Mesendoderm (in vitro differentiated cells): ENCODE measurements around the gene PBX1.
A peak's percentile ranks its signal among the peaks of the same experiment; 100 is the strongest.

Source experiments
- DNase-seq: peaks from one replicate; pipeline ENCODE4 v3.0.0; 2013
- H2AK5ac ChIP-seq: 2 replicates; pipeline ENCODE4 v1.6.1; 2013; ENCODE audit warnings: low read length, inconsistent platforms
- H2BK120ac ChIP-seq: 2 replicates; pipeline ENCODE4 v1.6.1; 2013; ENCODE audit warnings: low read depth, mild to moderate bottlenecking, low read length, moderate library complexity, mixed read lengths
- H2BK15ac ChIP-seq: replicated peaks from 2 replicates; pipeline ENCODE4 v1.6.1; 2013; ENCODE audit warnings: low read depth, mild to moderate bottlenecking, moderate library complexity
- H2BK5ac ChIP-seq: 2 replicates; pipeline ENCODE4 v1.6.1; 2013; ENCODE audit warnings: low read length, inconsistent platforms
- H3K18ac ChIP-seq: 2 replicates; pipeline ENCODE4 v1.6.1; 2013; ENCODE audit warnings: mild to moderate bottlenecking, low read length, mixed read lengths
- H3K23ac ChIP-seq: one replicate; pipeline ENCODE4 v1.6.1; 2013; ENCODE audit warnings: low read length
- H3K27ac ChIP-seq: 2 replicates; pipeline ENCODE4 v1.5.1; 2013; ENCODE audit warnings: low read depth, mild to moderate bottlenecking, inconsistent platforms, low read length, moderate library complexity
- H3K27me3 ChIP-seq: 2 replicates; pipeline ENCODE4 v1.6.1; 2013; ENCODE audit warnings: low read length, control low read depth, mild to moderate bottlenecking, inconsistent platforms; ENCODE audit not compliant: insufficient read depth, poor library complexity
- H3K36me3 ChIP-seq: 2 replicates; pipeline ENCODE4 v1.6.1; 2013; ENCODE audit warnings: low read length, inconsistent platforms; ENCODE audit not compliant: control insufficient read depth, insufficient read depth
- H3K4ac ChIP-seq: one replicate; pipeline ENCODE4 v1.6.1; 2013; ENCODE audit warnings: low read depth, mild to moderate bottlenecking, low read length, moderate library complexity
- H3K4me1 ChIP-seq: 2 replicates; pipeline ENCODE4 v1.6.1; 2013; ENCODE audit warnings: low read depth, low read length, inconsistent platforms; ENCODE audit not compliant: control insufficient read depth
- H3K4me2 ChIP-seq: 2 replicates; pipeline ENCODE4 v1.6.1; 2013; ENCODE audit warnings: low read length
- H3K4me3 ChIP-seq: 2 replicates; pipeline ENCODE4 v1.5.1; 2013; ENCODE audit warnings: mild to moderate bottlenecking, low read length
- H3K56ac ChIP-seq: one replicate; pipeline ENCODE4 v1.6.1; 2013; ENCODE audit warnings: low read length
- H3K79me1 ChIP-seq: 2 replicates; pipeline ENCODE4 v1.6.1; 2013; ENCODE audit warnings: low read length, inconsistent platforms
- H3K79me2 ChIP-seq: 2 replicates; pipeline ENCODE4 v1.6.1; 2013; ENCODE audit warnings: mild to moderate bottlenecking, low read length; ENCODE audit not compliant: control insufficient read depth, insufficient read depth
- H3K9ac ChIP-seq: 2 replicates; pipeline ENCODE4 v1.6.1; 2013; ENCODE audit warnings: low read length, inconsistent platforms
- H4K5ac ChIP-seq: one replicate; pipeline ENCODE4 v1.6.1; 2013; ENCODE audit warnings: low read length
- H4K8ac ChIP-seq: one replicate; pipeline ENCODE4 v1.6.1; 2013; ENCODE audit warnings: low read depth, mild to moderate bottlenecking, control low read depth, low read length, moderate library complexity
- WGBS: extraction: QIAGEN DNeasy Blood & Tissue Kit; methylation state at CpG from one replicate; pipeline ENCODE4 v1.1.7; 2013; ENCODE audit warnings: low lambda C conversion rate, missing lambda C conversion rate; ENCODE audit not compliant: insufficient coverage; ENCODE audit errors: extremely low coverage; 5-methylcytosine and 5-hydroxymethylcytosine counted together

PBX1 gene

GRCh38 chr1:164629971-164630370 is 71.0 kb downstream of the PBX1 start:
- Histone ChIP-seq H3K79me1 (peaks cover 5% of the 10 kb centered on the region), H2BK5ac (no peak overlapping the region), H3K79me2 (peaks cover 10% of the 10 kb centered on the region), H4K8ac (no peak overlapping the region), H3K4ac (no peak overlapping the region), H3K27ac (no peak overlapping the region), H3K56ac (no peak overlapping the region), H3K4me1 (peaks cover 8% of the 10 kb centered on the region), H3K18ac (no peak overlapping the region), H3K27me3 (no peaks in the 10 kb centered on the region), H4K5ac (no peak overlapping the region), H2AK5ac (no peak overlapping the region), H3K4me3 (no peak overlapping the region), H3K4me2 (no peak overlapping the region), H2BK15ac (no peak overlapping the region), H3K9ac (no peak overlapping the region), H3K23ac (no peak overlapping the region), H2BK120ac (no peak overlapping the region), H3K36me3 (no peaks in the 10 kb centered on the region)
- DNase-seq: no peak
- no CpG with 5 or more reads among the region's 8 CpGs for WGBS

- peak; percentile 45 for DNase-seq
- Histone ChIP-seq H3K27me3 (no peaks in the 10 kb centered on the region), H3K4me1 (peaks cover 15% of the 10 kb centered on the region), H2BK5ac (no peak overlapping the region), H3K9ac (no peak overlapping the region), H3K36me3 (no peaks in the 10 kb centered on the region), H2BK15ac (no peak overlapping the region), H3K56ac (no peak overlapping the region), H3K79me1 (peaks cover 7% of the 10 kb centered on the region), H2AK5ac (no peak overlapping the region), H3K18ac (no peak overlapping the region), H4K5ac (no peak overlapping the region), H3K27ac (no peak overlapping the region), H3K4ac (no peak overlapping the region), H3K79me2 (peaks cover 11% of the 10 kb centered on the region), H2BK120ac (no peak overlapping the region), H3K4me2 (no peak overlapping the region), H3K23ac (no peak overlapping the region), H3K4me3 (no peak overlapping the region), H4K8ac (no peak overlapping the region)
- WGBS: no CpG with 5 or more reads among the region's 3 CpGs
Measured at GRCh38 chr1:164630626-164631396, 71.8 kb downstream of the PBX1 start.

DNA sequence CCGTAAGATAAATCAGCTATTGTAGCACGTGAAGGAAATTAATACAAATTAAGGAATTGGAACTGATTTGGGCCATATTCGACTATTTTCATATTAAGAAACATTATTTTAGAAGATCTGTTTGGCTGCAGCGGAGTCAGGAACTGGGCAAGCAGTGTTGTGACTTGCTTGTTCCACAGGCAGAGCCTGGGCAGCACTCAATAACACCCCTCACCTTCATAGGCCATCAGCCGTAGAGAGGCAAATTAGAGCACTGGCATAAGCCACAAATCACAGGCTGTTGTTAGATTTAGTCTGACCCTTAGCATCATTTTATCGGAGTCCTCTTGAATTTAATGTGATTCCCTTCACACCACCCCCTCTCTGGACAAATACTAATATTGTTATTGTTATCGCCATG is 72.8 kb downstream of the PBX1 start:
- Histone ChIP-seq H3K4me3 (no peak overlapping the region), H3K79me1 (peaks cover 9% of the 10 kb centered on the region), H3K4me1 (peaks cover 15% of the 10 kb centered on the region), H3K18ac (no peak overlapping the region), H2AK5ac (no peak overlapping the region), H3K56ac (no peak overlapping the region), H2BK15ac (no peak overlapping the region), H3K9ac (no peak overlapping the region), H3K23ac (no peak overlapping the region), H3K79me2 (peaks cover 11% of the 10 kb centered on the region), H3K27ac (no peak overlapping the region), H3K4me2 (no peak overlapping the region), H3K27me3 (no peaks in the 10 kb centered on the region), H4K8ac (no peak overlapping the region), H4K5ac (no peak overlapping the region), H3K36me3 (no peaks in the 10 kb centered on the region), H3K4ac (no peak overlapping the region), H2BK5ac (no peak overlapping the region), H2BK120ac (no peak overlapping the region)
- no peak for DNase-seq
- no CpG with 5 or more reads among the region's 7 CpGs for WGBS

- no peak overlapping the region for H4K5ac ChIP-seq
- peaks cover 23% of the 10 kb centered on the region for H3K79me1 ChIP-seq
- no peak overlapping the region for H3K23ac ChIP-seq
- H3K4ac ChIP-seq: no peak overlapping the region
- no peak overlapping the region for H3K27ac ChIP-seq
- no CpG with 5 or more reads among the region's 7 CpGs for WGBS
- H2BK120ac ChIP-seq: no peak overlapping the region
- no peak overlapping the region for H3K56ac ChIP-seq
- no peak overlapping the region for H2BK15ac ChIP-seq
- H3K9ac ChIP-seq: no peak overlapping the region
- H3K4me2 ChIP-seq: no peak overlapping the region
- no peak overlapping the region for H2AK5ac ChIP-seq
- no peak overlapping the region for H2BK5ac ChIP-seq
- peaks cover 21% of the 10 kb centered on the region for H3K79me2 ChIP-seq
- no peak for DNase-seq
- H3K27me3 ChIP-seq: no peaks in the 10 kb centered on the region
- no peak overlapping the region for H3K18ac ChIP-seq
- no peak overlapping the region for H3K4me3 ChIP-seq
- no peak overlapping the region for H4K8ac ChIP-seq
- H3K4me1 ChIP-seq: peaks cover 33% of the 10 kb centered on the region
- H3K36me3 ChIP-seq: no peaks in the 10 kb centered on the region
Measured at GRCh38 chr1:164633997-164634396, 75.0 kb downstream of the PBX1 start.

DNA sequence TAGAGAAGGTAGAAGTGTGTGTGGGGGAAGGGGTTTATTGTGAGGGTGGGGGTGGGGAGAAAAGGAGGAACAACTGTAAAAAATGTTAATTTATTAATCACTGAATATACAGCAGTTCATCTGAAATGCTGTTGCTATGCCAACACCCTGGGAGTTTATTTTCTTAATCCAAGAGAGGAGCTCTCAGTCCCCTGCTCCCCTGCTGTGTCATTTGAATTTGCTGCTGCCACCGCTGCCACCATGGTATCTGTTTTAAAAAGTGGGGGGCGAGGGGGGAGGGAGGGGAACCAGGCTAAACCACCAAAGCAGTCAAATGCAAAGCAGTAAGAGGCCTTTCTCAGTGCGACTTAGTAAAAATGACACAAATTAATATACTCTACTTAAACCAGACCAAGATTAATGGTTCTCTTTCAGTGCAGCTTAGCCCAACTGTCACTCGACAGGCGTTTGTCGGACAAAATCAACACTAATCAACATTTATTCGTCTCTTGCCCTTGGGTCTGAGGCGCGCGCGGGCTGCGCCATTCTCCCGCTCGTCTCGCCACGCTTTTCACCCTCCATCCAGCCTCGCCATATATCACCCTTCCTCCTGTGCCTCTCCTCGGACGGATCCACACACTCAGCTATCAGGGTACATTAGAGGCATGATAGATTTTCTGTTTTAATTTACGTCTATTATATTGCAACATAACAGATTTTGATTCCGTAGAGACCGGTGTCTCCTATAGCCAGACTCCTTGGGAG is 76.2 kb downstream of the PBX1 start:
- Histone ChIP-seq H3K27ac (no peak overlapping the region), H3K79me2 (peaks cover 21% of the 10 kb centered on the region), H3K9ac (no peak overlapping the region), H3K56ac (peak overlapping the region; percentile 19), H3K27me3 (no peaks in the 10 kb centered on the region), H2BK15ac (no peak overlapping the region), H3K4me3 (no peak overlapping the region), H3K18ac (no peak overlapping the region), H4K8ac (no peak overlapping the region), H3K36me3 (no peaks in the 10 kb centered on the region), H2AK5ac (no peak overlapping the region), H3K79me1 (peaks cover 26% of the 10 kb centered on the region), H3K4me2 (no peak overlapping the region), H2BK120ac (no peak overlapping the region), H2BK5ac (no peak overlapping the region), H4K5ac (no peak overlapping the region), H3K23ac (no peak overlapping the region), H3K4ac (no peak overlapping the region), H3K4me1 (peaks cover 33% of the 10 kb centered on the region)
- DNase-seq: peak; percentile 66
- no CpG with 5 or more reads among the region's 22 CpGs for WGBS
